SK-N-SH (cell line): ENCODE data around the gene KIAA1210.

Source experiments
- EP300 ChIP-seq, 2 experiments: IDR thresholded peaks; 2 replicates each; pipeline versions ENCODE4 v1.4.0 to v1.6.1; 2012; ENCODE audit warnings: borderline replicate concordance in 1 of 2, low read depth in 1 of 2, low read length in 1 of 2
- USF2 ChIP-seq: fragments of 150-350 bp; IDR thresholded peaks from 2 replicates; pipeline ENCODE4 v1.6.1; 2017; ENCODE audit warnings: antibody characterized with exemption, low read length, low read depth, borderline replicate concordance
- TF ChIP-seq, protein P1 (sequence below): IDR thresholded peaks from 2 replicates; pipeline ENCODE4 v1.4.0; 2012; ENCODE audit warnings: low read depth, borderline replicate concordance

DNA sequence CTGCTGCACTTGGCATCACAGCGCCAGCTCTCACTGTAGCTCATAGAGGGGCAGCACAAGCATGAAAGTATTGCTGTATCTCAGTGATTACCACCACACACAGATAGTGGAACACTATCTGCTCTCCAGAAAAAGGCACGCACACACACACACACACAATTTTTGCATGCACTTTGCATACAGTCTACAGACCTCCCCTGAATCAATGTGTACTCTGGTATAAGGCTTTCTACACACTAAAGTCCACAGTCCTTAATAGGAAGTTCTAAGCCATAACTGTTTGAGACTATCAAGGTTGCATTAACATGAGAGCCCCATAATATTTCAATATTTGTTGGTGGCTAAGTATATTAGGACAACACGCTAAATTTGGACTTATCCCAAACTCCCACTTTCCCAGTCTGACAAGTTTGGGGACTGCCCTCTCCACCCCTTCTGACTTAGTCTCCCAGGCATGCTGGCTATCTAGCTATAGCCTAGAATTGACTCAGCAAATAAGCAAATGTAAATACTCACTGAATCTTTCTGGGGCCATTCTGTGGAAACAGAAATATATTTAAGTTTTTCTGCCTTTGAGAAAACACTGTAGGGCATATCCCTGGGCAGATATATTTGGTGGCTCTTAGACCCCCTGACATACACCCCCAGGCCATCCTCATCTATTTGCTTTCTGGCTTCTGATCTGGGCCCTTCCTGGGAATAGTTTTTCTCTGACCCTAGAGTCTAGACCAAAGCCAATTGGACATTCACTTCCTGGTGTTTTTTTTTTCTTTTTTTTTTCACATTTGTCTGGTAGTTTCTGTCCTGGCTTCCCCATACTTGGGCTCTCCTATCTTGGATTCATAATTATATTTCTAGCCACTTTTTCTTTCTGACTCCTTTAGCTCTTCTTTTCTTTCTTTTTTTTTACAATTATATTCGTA, 91.2 kb downstream of the KIAA1210 start:
- no peak for TF ChIP-seq USF2
- TF ChIP-seq, protein P1, sequence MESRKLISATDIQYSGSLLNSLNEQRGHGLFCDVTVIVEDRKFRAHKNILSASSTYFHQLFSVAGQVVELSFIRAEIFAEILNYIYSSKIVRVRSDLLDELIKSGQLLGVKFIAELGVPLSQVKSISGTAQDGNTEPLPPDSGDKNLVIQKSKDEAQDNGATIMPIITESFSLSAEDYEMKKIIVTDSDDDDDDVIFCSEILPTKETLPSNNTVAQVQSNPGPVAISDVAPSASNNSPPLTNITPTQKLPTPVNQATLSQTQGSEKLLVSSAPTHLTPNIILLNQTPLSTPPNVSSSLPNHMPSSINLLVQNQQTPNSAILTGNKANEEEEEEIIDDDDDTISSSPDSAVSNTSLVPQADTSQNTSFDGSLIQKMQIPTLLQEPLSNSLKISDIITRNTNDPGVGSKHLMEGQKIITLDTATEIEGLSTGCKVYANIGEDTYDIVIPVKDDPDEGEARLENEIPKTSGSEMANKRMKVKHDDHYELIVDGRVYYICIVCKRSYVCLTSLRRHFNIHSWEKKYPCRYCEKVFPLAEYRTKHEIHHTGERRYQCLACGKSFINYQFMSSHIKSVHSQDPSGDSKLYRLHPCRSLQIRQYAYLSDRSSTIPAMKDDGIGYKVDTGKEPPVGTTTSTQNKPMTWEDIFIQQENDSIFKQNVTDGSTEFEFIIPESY, result no peak
- TF ChIP-seq EP300 (IDR thresholded peaks at IDR 0.05; ENCODE audit: borderline replicate concordance in 1 of 2, low read depth in 1 of 2, low read length in 1 of 2), result no peak
